Spleen (tissue), 11 donors: ENCODE measurements around the gene CCKAR. TPM values are rescaled to one million over a fixed set of nuclear protein-coding genes. Genes with fewer than 3 reads are reported as not detected.

Source experiments
- DNase-seq: peaks from one replicate; pipeline ENCODE4 v3.0.0-alpha.2; 2020
- H3K27ac ChIP-seq, 8 donors: fragments of 200-600 bp; sonication (generic) in 7 of 8; 1 replicate in 4 of 8; 2 replicates in 4 of 8; pipeline versions ENCODE4 v1.5.0 to v1.8.0; 2016 to 2021; ENCODE audit warnings: inconsistent platforms in 4 of 8, mild to moderate bottlenecking in 4 of 8, moderate library complexity in 1 of 8
- H3K27me3 ChIP-seq, 7 donors: fragments of 200-600 bp; sonication (generic) in 6 of 7; replicated peaks in 1 of 7; 1 replicate in 4 of 7; 2 replicates in 3 of 7; pipeline versions ENCODE4 v1.5.0 to v1.8.0; 2016 to 2021; ENCODE audit warnings: inconsistent platforms in 3 of 7, mild to moderate bottlenecking in 1 of 7
- H3K36me3 ChIP-seq, 6 donors: fragments of 200-600 bp; sonication (generic) in 5 of 6; 1 replicate in 4 of 6; 2 replicates in 2 of 6; pipeline versions ENCODE4 v1.5.0 to v1.8.0; 2016 to 2021; ENCODE audit warnings: inconsistent platforms in 2 of 6
- H3K4me1 ChIP-seq, 6 donors: fragments of 200-600 bp; sonication (generic) in 5 of 6; 1 replicate in 3 of 6; 2 replicates in 3 of 6; pipeline versions ENCODE4 v1.5.0 to v1.8.0; 2016 to 2021; ENCODE audit warnings: inconsistent platforms in 3 of 6
- H3K4me3 ChIP-seq, 8 donors: fragments of 200-600 bp; sonication (generic) in 7 of 8; 1 replicate in 4 of 8; 2 replicates in 4 of 8; pipeline versions ENCODE4 v1.5.0 to v1.8.0; 2016 to 2021; ENCODE audit warnings: inconsistent platforms in 4 of 8, mild to moderate bottlenecking in 4 of 8, moderate library complexity in 2 of 8
- H3K9me3 ChIP-seq, 8 donors: fragments of 200-600 bp; sonication (generic) in 7 of 8; 1 replicate in 4 of 8; 2 replicates in 4 of 8; pipeline versions ENCODE4 v1.5.0 to v1.8.0; 2016 to 2021; ENCODE audit warnings: inconsistent platforms in 4 of 8
- CTCF ChIP-seq, 11 experiments: fragments of 200-600 bp in 7 of 11; fragments of 450-650 bp in 4 of 11; sonication (generic) in 4 of 11; IDR thresholded peaks in 8 of 11; conservative IDR thresholded peaks in 3 of 11; 1 replicate in 7 of 11; 2 replicates in 4 of 11; pipeline versions ENCODE4 v1.4.0 to v1.8.0; 2016 to 2021; ENCODE audit warnings: antibody characterized with exemption in 11 of 11, inconsistent platforms in 4 of 11, mild to moderate bottlenecking in 1 of 11
- POLR2A ChIP-seq, 3 donors: fragments of 450-650 bp; IDR thresholded peaks; one replicate each; pipeline ENCODE4 v1.5.1; 2017; ENCODE audit warnings: antibody characterized with exemption in 3 of 3, mild to moderate bottlenecking in 1 of 3
- POLR2AphosphoS5 ChIP-seq, 3 donors: sonication (generic); formaldehyde crosslinking; IDR thresholded peaks; one replicate each; pipeline ENCODE4 v1.5.1; 2017; ENCODE audit warnings: antibody characterized with exemption in 3 of 3
- WGBS, 5 donors: extraction: QIAGEN DNeasy Blood & Tissue Kit in 3 of 5; methylation state at CpG; one replicate each; pipeline versions ENCODE4 v1.1.5 to v1.1.7; 2013 to 2018; 5-methylcytosine and 5-hydroxymethylcytosine counted together
- intact Hi-C: fragments of 100-400 bp; cut with DNase I; formaldehyde crosslinking; loops from one replicate; pipeline ENCODE4 v1.15.0; 2023; ENCODE audit warnings: low total_unique reads
- polyA plus RNA-seq, 3 donors: library from polyadenylated mRNA; stranded (reverse); fragments of 200-250 nt; gene quantifications; one replicate each; pipeline ENCODE4 v1.2.1, GENCODE V29; 2013
- total RNA-seq, 7 donors: library from RNA; depleted of rRNA in 3 of 7; stranded (reverse); fragments of >200 nt in 3 of 7; fragmentation: NEBNext Ultra II Directional in 4 of 7; extraction: Animal tissue kit (Norgen Biotek cat#: 25700) in 4 of 7; gene quantifications; one replicate each; pipeline versions ENCODE4 v1.1.0 to v1.2.1, GENCODE V29; 2016 to 2021
- donor health status: healthy with polysubstance abuse.
- donor health status: DM: no; HTN: no; CAD: no; lungs with moderate emphysema.
- donor health status: DM: no; HTN: no; CAD: no.
- donor health status: Bipolar disorder and iron deficiency.
- donor health status: healthy.
- donor health status: DM: no; HTN: no; CAD: no.
- donor health status: DM: yes; HTN: yes; CAD: no.

The CCKAR gene
- total and polyA plus RNA-seq, 10 donors = not detected

GRCh38 chr4:26451597-26451996 lies 38.7 kb downstream of the CCKAR start:
- intact Hi-C loops = no loop called here
- Histone ChIP-seq H3K27me3 (no peaks in the 10 kb centered on the region), H3K27ac (no peak overlapping the region), H3K9me3 (peaks cover 0 to 9% (median 0%) of the 10 kb centered on the region in 8 donors), H3K36me3 (no peaks in the 10 kb centered on the region), H3K4me1 (no peaks in the 10 kb centered on the region), H3K4me3 (no peak overlapping the region)
- TF ChIP-seq POLR2AphosphoS5 (IDR thresholded peaks at IDR 0.05) (no peak), POLR2A (IDR thresholded peaks at IDR 0.05) (no peak), CTCF (IDR thresholded peaks at IDR 0.05 in 8 of 11, conservative IDR thresholded peaks at IDR 0.05 in 3 of 11) (no peak)
- WGBS, 5 donors = 65 to 72% (median 68%) methylated on average over 3 of the region's 3 CpGs
- no peak for DNase-seq

- intact Hi-C loops = no loop called here
- Histone ChIP-seq H3K4me1 (no peaks in the 10 kb centered on the region), H3K27me3 (no peaks in the 10 kb centered on the region), H3K36me3 (no peaks in the 10 kb centered on the region), H3K27ac (no peak overlapping the region), H3K9me3 (peaks cover 0 to 9% (median 0%) of the 10 kb centered on the region in 8 donors), H3K4me3 (no peak overlapping the region)
- no peak for DNase-seq
- no peak for TF ChIP-seq POLR2AphosphoS5 (IDR thresholded peaks at IDR 0.05)
- no peak for TF ChIP-seq CTCF (IDR thresholded peaks at IDR 0.05 in 8 of 11, conservative IDR thresholded peaks at IDR 0.05 in 3 of 11)
- TF ChIP-seq POLR2A (IDR thresholded peaks at IDR 0.05) = no peak
- 83 to 99% (median 92%) methylated on average over 5 of the region's 5 CpGs for WGBS, 5 donors
These were observed 39.9 kb downstream of the CCKAR start for GRCh38 chr4:26450418-26450817.

- Histone ChIP-seq H3K9me3 (peaks cover 0 to 9% (median 0%) of the 10 kb centered on the region in 8 donors), H3K27me3 (no peaks in the 10 kb centered on the region), H3K4me1 (no peaks in the 10 kb centered on the region), H3K4me3 (no peak overlapping the region), H3K27ac (no peak overlapping the region), H3K36me3 (no peaks in the 10 kb centered on the region)
- no peak for DNase-seq
- 63 to 79% (median 77%) methylated on average over 5 to 8 of the region's 8 CpGs for WGBS, 5 donors
- TF ChIP-seq POLR2AphosphoS5 (IDR thresholded peaks at IDR 0.05) (no peak), POLR2A (IDR thresholded peaks at IDR 0.05) (no peak), CTCF (IDR thresholded peaks at IDR 0.05 in 8 of 11, conservative IDR thresholded peaks at IDR 0.05 in 3 of 11) (no peak)
- intact Hi-C loops = no loop called here
These were observed 42.9 kb downstream of the CCKAR start for GRCh38 chr4:26447378-26447777.

GRCh38 chr4:26441771-26442170 lies 48.5 kb downstream of the CCKAR start:
- H3K9me3 ChIP-seq = peaks cover 0 to 9% (median 0%) of the 10 kb centered on the region in 8 donors
- intact Hi-C loops = no loop called here
- peaks cover 0 to 23% (median 6%) of the 10 kb centered on the region in 6 donors for H3K36me3 ChIP-seq
- no peaks in the 10 kb centered on the region for H3K27me3 ChIP-seq
- H3K4me3 ChIP-seq = no peak overlapping the region
- TF ChIP-seq POLR2A (IDR thresholded peaks at IDR 0.05) (no peak), CTCF (IDR thresholded peaks at IDR 0.05 in 8 of 11, conservative IDR thresholded peaks at IDR 0.05 in 3 of 11) (no peak), POLR2AphosphoS5 (IDR thresholded peaks at IDR 0.05) (no peak)
- no peak overlapping the region for H3K27ac ChIP-seq
- 92 to 97% (median 95%) methylated on average over 5 of the region's 5 CpGs for WGBS, 5 donors
- H3K4me1 ChIP-seq = peaks cover 0 to 3% (median 0%) of the 10 kb centered on the region in 6 donors
- DNase-seq = no peak
